WTC11 (cell line): ENCODE data around the gene DOK3. TPM values are rescaled to one million over a fixed set of nuclear protein-coding genes. Genes with fewer than 3 reads are reported as not detected.
A peak's percentile ranks its signal among the peaks of the same experiment; 100 is the strongest.
"Not testable (repeated sequence)": the region's sequence is repeated elsewhere in the genome, so short reads cannot be mapped to it uniquely, and the experiment has no call there.

ENCODE experiments used
- ATAC-seq: fragments of 200-7000 bp; cut with Tn5 transposase; 2 replicates; pipeline ENCODE4 v1.10.0; 2021; ENCODE audit warnings: mild to moderate bottlenecking, moderate library complexity
- CTCF ChIA-PET: fragments of 300-600 bp; sonication (Branson Sonifier 250); formaldehyde crosslinking; loops from one replicate; lab custom pipeline; 2021; ENCODE audit warnings: antibody characterized with exemption; lab: Charles Lee
- POLR2A ChIA-PET: fragments of 350-600 bp; sonication (Branson Sonifier 250); formaldehyde crosslinking; loops from one replicate; lab custom pipeline; 2021; ENCODE audit warnings: antibody characterized with exemption; lab: Charles Lee
- DNase-seq: peaks from one replicate; pipeline ENCODE4 v3.0.0; 2021; ENCODE audit warnings: low spot score
- H3K27ac Mint-ChIP-seq: 2 replicates; pipeline ENCODE4 v1.8.0; 2021; ENCODE audit warnings: mixed read lengths
- H3K27me3 Mint-ChIP-seq: 2 replicates; pipeline ENCODE4 v1.8.0; 2021; ENCODE audit warnings: low read depth, mild to moderate bottlenecking, moderate library complexity, mixed read lengths
- H3K36me3 Mint-ChIP-seq: 2 replicates; pipeline ENCODE4 v1.8.0; 2021; ENCODE audit warnings: mixed read lengths
- H3K4me1 Mint-ChIP-seq: 2 replicates; pipeline ENCODE4 v1.8.0; 2022; ENCODE audit warnings: mixed read lengths
- H3K4me3 Mint-ChIP-seq: 2 replicates; pipeline ENCODE4 v1.8.0; 2021; ENCODE audit warnings: mild to moderate bottlenecking, moderate library complexity, mixed read lengths
- H3K9me3 Mint-ChIP-seq: 2 replicates; pipeline ENCODE4 v1.8.0; 2021; ENCODE audit warnings: mixed read lengths
- ATF1 ChIP-seq: sonication (generic); formaldehyde crosslinking; IDR thresholded peaks from 2 replicates; pipeline ENCODE4 v1.8.1; 2023; ENCODE audit warnings: mild to moderate bottlenecking, moderate library complexity, missing genetic modification reagents
- ATF6 ChIP-seq: sonication (generic); formaldehyde crosslinking; IDR thresholded peaks from 2 replicates; pipeline ENCODE4 v1.8.1; 2023; ENCODE audit warnings: mild to moderate bottlenecking, missing genetic modification reagents
- ELF4 ChIP-seq: sonication (generic); formaldehyde crosslinking; IDR thresholded peaks from 2 replicates; pipeline ENCODE4 v1.8.1; 2022; ENCODE audit warnings: low read depth, mild to moderate bottlenecking, moderate library complexity, missing genetic modification reagents
- EMX1 ChIP-seq: fragments of 250-450 bp; sonication (Bioruptor Pico); IDR thresholded peaks from 2 replicates; pipeline ENCODE4 v1.8.0; 2021; ENCODE audit warnings: mild to moderate bottlenecking
- ERG ChIP-seq: fragments of 250-450 bp; sonication (Bioruptor Pico); IDR thresholded peaks from 2 replicates; pipeline ENCODE4 v1.8.0; 2021; ENCODE audit warnings: mild to moderate bottlenecking
- FOXK1 ChIP-seq: sonication (generic); formaldehyde crosslinking; IDR thresholded peaks from 2 replicates; pipeline ENCODE4 v1.8.0; 2022; ENCODE audit warnings: mild to moderate bottlenecking, moderate library complexity, missing genetic modification reagents
- IRF1 ChIP-seq: sonication (generic); formaldehyde crosslinking; IDR thresholded peaks from 2 replicates; pipeline ENCODE4 v1.8.0; 2023; ENCODE audit warnings: missing genetic modification reagents
- JUN ChIP-seq: sonication (generic); formaldehyde crosslinking; IDR thresholded peaks from 2 replicates; pipeline ENCODE4 v1.8.0; 2023; ENCODE audit warnings: mild to moderate bottlenecking, missing genetic modification reagents
- KAT7 ChIP-seq: sonication (generic); formaldehyde crosslinking; IDR thresholded peaks from 2 replicates; pipeline ENCODE4 v1.8.1; 2023; ENCODE audit warnings: missing genetic modification reagents, mild to moderate bottlenecking, borderline replicate concordance
- MAX ChIP-seq: sonication (generic); formaldehyde crosslinking; IDR thresholded peaks from 2 replicates; pipeline ENCODE4 v1.8.0; 2022; ENCODE audit warnings: mild to moderate bottlenecking, missing genetic modification reagents
- RORB ChIP-seq: fragments of 250-450 bp; sonication (Bioruptor Pico); IDR thresholded peaks from 2 replicates; pipeline ENCODE4 v1.9.0; 2021; ENCODE audit warnings: mild to moderate bottlenecking
- ZNF232 ChIP-seq: sonication (generic); formaldehyde crosslinking; IDR thresholded peaks from 2 replicates; pipeline ENCODE4 v1.8.0; 2022; ENCODE audit warnings: mild to moderate bottlenecking, missing genetic modification reagents
- ZNF281 ChIP-seq: sonication (generic); formaldehyde crosslinking; IDR thresholded peaks from 2 replicates; pipeline ENCODE4 v1.8.0; 2023; ENCODE audit warnings: mild to moderate bottlenecking, missing genetic modification reagents
- ZNF396 ChIP-seq: fragments of 250-450 bp; sonication (Bioruptor Pico); IDR thresholded peaks from 2 replicates; pipeline ENCODE4 v1.8.0; 2021; ENCODE audit warnings: mild to moderate bottlenecking, moderate library complexity, borderline replicate concordance
- ZNF671 ChIP-seq: fragments of 250-450 bp; sonication (Bioruptor Pico); IDR thresholded peaks from 2 replicates; pipeline ENCODE4 v1.8.0; 2021; ENCODE audit warnings: mild to moderate bottlenecking
- total RNA-seq: library from RNA; stranded (reverse); gene quantifications from 3 replicates; pipeline ENCODE4 v1.2.3, GENCODE V29; 2021
- TF ChIP-seq, protein P1 (sequence below): sonication (generic); formaldehyde crosslinking; IDR thresholded peaks from 2 replicates; pipeline ENCODE4 v1.8.1; 2023; ENCODE audit warnings: mild to moderate bottlenecking, missing genetic modification reagents, moderate library complexity
- TF ChIP-seq, protein P2 (sequence below): sonication (generic); formaldehyde crosslinking; conservative IDR thresholded peaks from 2 replicates; pipeline ENCODE4 v1.8.1; 2023; ENCODE audit warnings: mild to moderate bottlenecking, low read depth, missing genetic modification reagents, moderate library complexity

Gene DOK3
- total RNA-seq, 1 experiment from 2014 or later: 9.9 TPM

GRCh38 chr5:177535125-177535524 is 25.5 kb upstream of the DOK3 start:
- no peak overlapping the region for H3K4me3 Mint-ChIP-seq
- CTCF ChIA-PET: interaction anchor here (1.8 kb wide), 1 partner anchor 34 kb away, joined by 8 read pairs; no protein-coding TSS in a partner anchor
- H3K9me3 Mint-ChIP-seq: no peaks in the 10 kb centered on the region
- no peak for TF ChIP-seq ZNF232 (CRISPR knock-in tag)
- TF ChIP-seq ATF1 (CRISPR knock-in tag): no peak
- TF ChIP-seq RORB (CRISPR knock-in tag): no peak
- no peak for TF ChIP-seq ZNF281
- TF ChIP-seq, protein P1, sequence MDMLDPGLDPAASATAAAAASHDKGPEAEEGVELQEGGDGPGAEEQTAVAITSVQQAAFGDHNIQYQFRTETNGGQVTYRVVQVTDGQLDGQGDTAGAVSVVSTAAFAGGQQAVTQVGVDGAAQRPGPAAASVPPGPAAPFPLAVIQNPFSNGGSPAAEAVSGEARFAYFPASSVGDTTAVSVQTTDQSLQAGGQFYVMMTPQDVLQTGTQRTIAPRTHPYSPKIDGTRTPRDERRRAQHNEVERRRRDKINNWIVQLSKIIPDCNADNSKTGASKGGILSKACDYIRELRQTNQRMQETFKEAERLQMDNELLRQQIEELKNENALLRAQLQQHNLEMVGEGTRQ: no peak
- no peak for TF ChIP-seq ERG (CRISPR knock-in tag)
- TF ChIP-seq IRF1 (CRISPR knock-in tag): no peak
- TF ChIP-seq MAX (CRISPR knock-in tag): no peak
- no peak for TF ChIP-seq JUN (CRISPR knock-in tag)
- TF ChIP-seq ATF6 (CRISPR knock-in tag): no peak
- TF ChIP-seq ELF4: no peak
- TF ChIP-seq, protein P2, sequence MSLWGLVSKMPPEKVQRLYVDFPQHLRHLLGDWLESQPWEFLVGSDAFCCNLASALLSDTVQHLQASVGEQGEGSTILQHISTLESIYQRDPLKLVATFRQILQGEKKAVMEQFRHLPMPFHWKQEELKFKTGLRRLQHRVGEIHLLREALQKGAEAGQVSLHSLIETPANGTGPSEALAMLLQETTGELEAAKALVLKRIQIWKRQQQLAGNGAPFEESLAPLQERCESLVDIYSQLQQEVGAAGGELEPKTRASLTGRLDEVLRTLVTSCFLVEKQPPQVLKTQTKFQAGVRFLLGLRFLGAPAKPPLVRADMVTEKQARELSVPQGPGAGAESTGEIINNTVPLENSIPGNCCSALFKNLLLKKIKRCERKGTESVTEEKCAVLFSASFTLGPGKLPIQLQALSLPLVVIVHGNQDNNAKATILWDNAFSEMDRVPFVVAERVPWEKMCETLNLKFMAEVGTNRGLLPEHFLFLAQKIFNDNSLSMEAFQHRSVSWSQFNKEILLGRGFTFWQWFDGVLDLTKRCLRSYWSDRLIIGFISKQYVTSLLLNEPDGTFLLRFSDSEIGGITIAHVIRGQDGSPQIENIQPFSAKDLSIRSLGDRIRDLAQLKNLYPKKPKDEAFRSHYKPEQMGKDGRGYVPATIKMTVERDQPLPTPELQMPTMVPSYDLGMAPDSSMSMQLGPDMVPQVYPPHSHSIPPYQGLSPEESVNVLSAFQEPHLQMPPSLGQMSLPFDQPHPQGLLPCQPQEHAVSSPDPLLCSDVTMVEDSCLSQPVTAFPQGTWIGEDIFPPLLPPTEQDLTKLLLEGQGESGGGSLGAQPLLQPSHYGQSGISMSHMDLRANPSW (CRISPR knock-in tag): no peak
- TF ChIP-seq EMX1 (CRISPR knock-in tag): no peak
- TF ChIP-seq KAT7 (CRISPR knock-in tag): no peak
- no peak for TF ChIP-seq ZNF671
- TF ChIP-seq FOXK1 (CRISPR knock-in tag): no peak
- TF ChIP-seq ZNF396 (CRISPR knock-in tag): no peak
- peak overlapping the region; percentile 64; the same call in 1 of the 2 replicates for H3K27ac Mint-ChIP-seq
- POLR2A ChIA-PET: no interaction called here
- no peaks in the 10 kb centered on the region for H3K4me1 Mint-ChIP-seq
- ATAC-seq: no peak
- H3K27me3 Mint-ChIP-seq: no peaks in the 10 kb centered on the region
- peaks cover 41% of the 10 kb centered on the region for H3K36me3 Mint-ChIP-seq
- DNase-seq: no peak

DNA sequence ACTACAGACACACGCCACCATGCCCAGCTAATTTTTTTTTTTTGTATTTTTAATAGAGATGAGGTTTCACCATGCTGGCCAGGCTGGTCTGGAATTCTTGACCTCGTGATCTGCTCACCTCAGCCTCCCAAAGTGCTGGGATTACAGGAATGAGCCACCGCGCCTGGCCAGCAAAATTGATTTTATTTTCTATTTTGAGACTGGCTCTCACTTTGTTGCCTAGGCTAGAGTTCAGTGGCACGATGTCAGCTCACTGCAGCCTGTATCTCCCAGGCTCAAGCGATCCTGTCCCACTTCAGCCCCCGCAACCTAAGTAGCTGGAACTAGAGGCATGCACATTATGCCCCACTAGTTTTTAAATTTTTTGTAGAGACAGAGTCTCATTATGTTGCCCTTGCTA is 24.8 kb upstream of the DOK3 start:
- H3K4me3 Mint-ChIP-seq, H3K27me3 Mint-ChIP-seq, DNase-seq, H3K4me1 Mint-ChIP-seq, POLR2A ChIA-PET, ATAC-seq, H3K9me3 Mint-ChIP-seq, H3K27ac Mint-ChIP-seq: not testable (repeated sequence)
- H3K36me3 Mint-ChIP-seq: peaks cover 44% of the 10 kb centered on the region
- CTCF ChIA-PET: interaction anchor here (1.8 kb wide), 1 partner anchor 34 kb away, joined by 8 read pairs; no protein-coding TSS in a partner anchor
